Measurements from ENCODE around the gene TRERF1.
A peak's percentile ranks its signal among the peaks of the same experiment; 100 is the strongest.
"Not testable (repeated sequence)": the region's sequence is repeated elsewhere in the genome, so short reads cannot be mapped to it uniquely, and the experiment has no call there.

Gene TRERF1

GRCh38 chr6:42237857-42238256, 213.9 kb downstream of the TRERF1 start:
- no peak for DNase-seq

GRCh38 chr6:42236682-42237473, 214.8 kb downstream of the TRERF1 start:
- DNase-seq, result no peak

DNA sequence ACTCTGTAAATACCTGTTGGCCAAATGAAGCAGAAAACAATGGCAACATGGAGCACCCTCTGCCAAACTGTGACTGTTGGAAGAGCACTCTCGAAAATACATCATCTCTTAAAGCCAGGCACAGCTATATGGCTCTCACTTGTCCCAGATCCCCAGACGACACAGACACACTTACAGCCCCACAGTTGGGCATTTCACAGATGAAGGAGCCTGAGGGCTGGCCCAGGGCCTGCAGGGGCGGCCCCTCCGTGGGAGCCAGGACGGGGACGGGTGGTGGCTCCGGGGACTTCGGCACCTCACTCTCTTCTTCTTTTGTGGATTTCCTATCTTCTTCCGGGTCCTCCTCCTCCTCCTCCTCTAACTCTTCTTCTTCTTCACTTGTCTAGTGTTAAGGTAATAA, 215.7 kb downstream of the TRERF1 start:
- no peak for DNase-seq

- DNase-seq, result no peak
Observed at GRCh38 chr6:42232035-42232434, 219.7 kb downstream of the TRERF1 start.

DNA sequence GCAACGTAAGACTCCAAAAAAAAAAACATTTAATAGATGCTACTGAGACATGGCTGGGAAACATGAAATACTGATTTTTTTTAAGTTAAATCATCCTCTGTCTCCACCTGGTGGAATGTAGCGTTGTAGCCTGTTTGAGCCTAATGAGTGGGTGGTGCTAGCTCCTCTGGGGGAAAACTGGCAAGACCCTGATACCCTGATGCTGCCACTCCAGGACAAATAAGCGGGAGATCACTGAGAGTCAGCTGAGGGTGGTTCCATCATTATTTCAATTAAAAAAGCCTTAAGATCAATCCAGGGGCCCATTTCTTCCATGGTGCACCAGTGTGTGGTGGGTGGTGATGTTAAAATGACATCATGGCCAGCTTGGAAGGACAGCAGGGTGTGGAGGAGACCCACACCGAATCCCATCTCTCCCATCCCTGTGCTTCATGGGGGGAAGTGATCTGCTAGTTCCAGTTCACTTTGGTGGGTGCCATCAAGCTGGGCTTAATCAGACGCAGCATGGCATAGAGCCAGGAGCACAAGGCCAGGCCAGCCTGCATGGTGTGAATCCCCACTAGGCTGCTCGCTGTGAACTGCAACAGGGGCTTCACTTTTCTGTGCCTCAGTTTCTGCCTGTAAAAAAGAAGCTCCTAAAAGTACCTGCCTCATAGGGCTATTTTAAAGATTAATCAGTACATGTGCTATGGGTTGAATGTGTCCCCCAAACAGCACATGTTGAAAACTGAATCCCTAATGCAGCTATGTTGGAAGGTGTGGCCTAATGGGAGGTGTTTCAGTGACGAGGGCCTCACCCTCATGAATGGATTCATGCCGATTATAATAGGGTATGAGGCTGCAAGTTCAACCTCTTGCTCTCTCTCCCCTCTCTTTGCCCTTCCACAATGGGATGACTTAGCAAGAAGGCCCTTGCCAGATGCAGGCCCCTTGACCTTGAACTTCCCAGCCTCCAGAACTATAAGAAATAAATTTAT, 221.1 kb downstream of the TRERF1 start:
- no peak for DNase-seq

- DNase-seq, result no peak
Observed at GRCh38 chr6:42229506-42230119, 222.1 kb downstream of the TRERF1 start.

DNA sequence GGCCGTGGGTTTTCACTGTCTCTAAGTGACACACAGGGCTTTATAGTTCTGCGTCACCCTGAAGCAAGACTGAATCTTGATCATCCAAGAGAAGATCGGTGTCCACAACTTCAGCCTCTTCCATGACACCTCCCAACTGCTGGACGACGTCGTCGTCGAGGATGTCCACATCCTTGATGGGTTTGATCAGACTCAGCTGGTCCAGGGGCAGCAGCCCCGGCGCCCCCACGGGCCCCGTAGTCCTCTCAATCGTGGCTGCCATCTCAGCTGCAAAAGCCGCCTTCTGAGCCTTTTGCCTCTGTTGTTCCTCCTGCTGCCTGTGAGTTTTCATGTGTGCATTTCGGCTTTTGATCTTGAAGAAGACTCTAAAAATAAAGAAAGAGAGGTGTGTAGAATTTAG, 223.4 kb downstream of the TRERF1 start:
- no peak for DNase-seq

- no peak for DNase-seq
Observed at GRCh38 chr6:42227173-42227850, 224.4 kb downstream of the TRERF1 start.

DNA sequence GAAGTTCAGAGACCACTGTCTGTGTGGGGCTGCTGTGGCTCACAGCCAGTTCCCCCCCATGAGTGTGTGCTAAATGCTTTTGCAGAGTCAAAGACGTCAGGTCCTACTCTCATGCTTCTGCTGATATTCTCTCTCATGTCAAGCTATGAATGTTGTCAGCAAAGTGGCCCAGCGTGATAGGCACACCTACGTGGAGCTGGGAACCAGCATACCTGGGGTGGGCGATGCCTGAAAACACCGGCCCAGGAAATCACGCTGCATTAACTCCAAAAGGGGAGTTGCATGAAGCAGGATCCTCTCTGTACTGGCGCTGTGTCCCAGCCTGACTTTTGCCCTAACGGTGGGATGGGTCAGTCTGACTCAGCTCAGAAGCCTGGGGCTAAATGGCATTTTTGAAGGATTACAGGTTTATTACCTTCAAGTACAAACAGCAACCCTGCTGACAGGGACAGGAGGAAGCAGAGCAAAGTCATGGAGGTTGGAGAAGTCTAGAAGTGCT, 225.0 kb downstream of the TRERF1 start:
- DNase-seq, result no peak

DNA sequence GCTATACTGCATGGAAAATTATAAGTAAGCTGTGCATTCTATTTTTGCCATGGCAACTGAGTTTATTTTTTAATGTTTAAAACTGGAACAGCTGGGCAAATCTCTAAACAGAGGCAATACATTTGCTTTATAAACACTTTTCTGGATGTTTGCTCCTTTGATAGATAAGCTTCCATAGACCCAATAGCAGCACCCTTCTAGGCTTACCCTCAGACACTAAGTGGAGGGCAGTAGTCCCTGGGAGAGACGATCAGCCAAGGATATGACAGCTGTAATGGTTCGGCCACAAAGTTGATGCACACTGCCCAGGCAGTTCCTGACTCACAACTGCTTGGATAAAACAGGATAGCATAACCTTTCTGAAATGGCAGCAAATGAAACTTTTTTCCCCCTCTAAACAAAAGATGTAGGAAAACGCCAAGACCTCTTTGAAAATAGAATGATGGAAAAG, 225.5 kb downstream of the TRERF1 start:
- no peak for DNase-seq

GRCh38 chr6:42225419-42225818, 226.3 kb downstream of the TRERF1 start:
- no peak for DNase-seq

GRCh38 chr6:42225029-42225339, 226.7 kb downstream of the TRERF1 start:
- DNase-seq, result no peak

DNA sequence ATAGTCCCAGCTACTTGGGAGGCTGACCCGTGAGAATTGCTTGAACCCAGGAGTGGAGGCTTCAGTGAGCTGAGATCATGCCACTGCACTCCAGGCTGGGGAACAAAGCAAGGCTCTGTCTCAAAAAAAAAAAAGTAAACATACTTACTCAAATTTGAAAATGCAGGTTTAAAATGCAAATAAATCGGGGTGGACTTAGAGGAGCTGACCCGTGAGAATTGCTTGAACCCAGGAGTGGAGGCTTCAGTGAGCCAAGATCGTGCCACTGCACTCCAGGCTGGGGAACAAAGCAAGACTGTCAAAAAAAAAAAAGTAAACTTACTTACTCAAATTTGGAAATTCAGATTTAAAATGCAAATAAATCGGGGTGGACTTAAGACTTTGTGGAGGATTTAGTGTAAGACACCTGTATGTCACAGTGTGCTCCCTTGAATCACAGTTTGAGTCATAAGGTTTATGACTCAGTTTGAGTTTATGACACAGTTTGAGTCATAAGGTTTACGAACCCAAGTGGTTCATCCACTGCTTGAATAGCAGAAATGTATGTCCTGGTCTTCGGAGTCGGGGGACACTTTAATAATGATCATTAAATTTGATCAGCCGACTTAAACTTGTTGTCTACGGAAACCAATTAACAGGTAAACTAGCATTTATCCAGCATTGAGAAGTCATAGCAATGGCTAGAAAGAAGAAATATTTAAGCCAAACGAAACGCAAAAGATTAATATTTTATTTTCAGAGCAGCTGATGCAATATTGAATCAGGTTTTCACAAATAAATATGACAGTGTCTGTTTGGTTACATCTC, 227.3 kb downstream of the TRERF1 start:
- peak; percentile 13 for DNase-seq

DNA sequence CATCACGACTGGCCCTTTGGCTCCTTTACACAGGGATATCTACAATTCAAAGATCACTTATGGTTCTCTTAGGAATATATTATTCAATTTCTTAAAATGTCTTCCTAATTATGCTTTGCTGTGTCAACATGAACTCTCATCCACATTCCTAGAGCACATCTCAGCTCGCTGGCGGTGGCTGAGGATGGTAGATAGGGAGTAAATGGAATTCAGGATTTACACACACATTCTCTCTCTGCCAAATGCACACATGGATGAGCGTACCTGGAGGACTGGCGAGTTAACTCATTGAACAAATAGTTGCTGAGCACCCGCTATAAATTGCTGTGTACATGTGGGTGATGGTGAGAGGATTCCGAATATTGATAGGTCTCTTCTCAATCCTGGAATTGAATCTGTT, 229.3 kb downstream of the TRERF1 start:
- DNase-seq, result no peak

DNA sequence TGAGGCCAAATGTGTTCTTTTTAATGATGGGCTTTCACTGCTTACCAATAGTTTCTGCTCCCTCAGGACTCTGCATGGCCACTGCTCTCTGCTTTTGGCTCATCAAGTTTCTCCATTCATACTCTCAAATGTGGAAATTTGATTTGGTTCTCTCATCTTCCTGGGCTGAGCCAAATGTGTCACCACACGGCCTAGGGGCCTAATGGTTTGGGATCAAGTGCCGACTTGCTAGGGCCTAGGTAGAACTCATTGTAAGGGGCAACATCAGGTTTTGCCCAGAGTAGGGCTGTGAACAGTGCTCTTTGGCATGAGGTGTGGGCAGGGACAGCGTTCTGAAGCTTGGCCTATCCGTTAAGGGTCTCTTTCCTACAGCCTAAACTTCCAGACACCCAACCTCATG, 230.2 kb downstream of the TRERF1 start:
- no peak for DNase-seq

DNA sequence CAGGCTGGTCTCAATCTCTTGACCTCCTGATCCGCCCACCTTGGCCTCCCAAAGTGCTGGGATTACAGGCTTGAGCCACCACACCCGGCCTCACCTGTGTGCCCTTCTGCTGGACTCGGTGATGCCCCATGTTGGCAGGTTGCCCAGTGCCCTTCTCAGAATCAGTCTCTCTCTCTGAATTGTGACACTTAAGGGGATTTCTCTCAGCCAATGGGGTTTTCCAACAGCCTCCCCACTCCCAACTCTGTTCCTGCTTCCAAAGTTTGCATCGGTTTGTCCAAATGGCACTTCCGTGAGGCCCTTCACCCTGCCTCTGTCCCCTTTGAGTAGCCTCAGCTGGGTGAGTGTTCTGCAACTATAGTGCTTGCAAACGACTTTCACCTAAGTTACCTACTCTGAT, 230.9 kb downstream of the TRERF1 start:
- no peak for DNase-seq

DNA sequence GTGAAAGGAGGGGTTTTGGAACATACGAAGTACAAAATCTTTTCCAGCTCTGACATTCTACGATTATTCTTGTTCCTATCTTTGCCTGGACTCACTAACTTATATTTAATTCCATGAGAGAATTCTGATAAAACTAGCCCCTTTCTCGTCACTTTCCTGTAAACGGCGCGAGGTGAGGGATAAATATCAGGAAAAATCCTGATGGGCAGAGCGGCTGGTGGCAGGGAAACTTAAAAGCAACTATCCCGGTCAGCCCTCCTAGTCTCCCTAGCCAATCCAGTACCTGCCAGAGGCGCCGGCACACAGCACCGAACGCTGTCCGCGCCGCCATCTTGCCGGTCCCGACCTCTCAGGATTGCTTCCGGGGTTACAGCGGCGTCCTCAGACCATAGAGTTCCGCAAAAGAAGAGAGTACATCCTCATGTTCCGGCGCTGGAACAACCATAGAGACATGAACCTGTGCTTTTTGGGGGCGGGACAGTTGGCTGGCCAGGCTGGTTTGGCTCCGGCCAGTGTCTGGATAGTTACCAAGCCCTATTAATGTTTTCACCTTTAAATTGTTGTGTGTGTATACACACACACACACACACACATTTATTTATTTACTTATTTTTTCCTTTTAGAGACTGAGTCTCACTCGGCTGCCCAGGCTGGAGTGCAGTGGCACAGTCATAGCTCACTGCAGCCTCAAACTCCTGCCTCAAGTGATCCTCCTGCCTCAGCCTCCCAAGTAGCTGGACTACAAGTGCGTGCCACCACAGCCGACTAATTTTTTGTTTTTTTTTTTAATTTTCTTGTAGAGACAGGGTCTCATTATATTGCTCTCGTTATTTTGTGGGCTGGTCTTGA, 234.0 kb downstream of the TRERF1 start, which contains the start of gene MRPS10:
MRPS10 (minus strand) TSS at position 343 of the 849 bp plus-strand sequence; CDS start at position 331, 12 bp downstream.
- DNase-seq, result peak; percentile 91

GRCh38 chr6:42217157-42217518, 234.6 kb downstream of the TRERF1 start:
- no peak for DNase-seq

GRCh38 chr6:42216495-42216894, 235.2 kb downstream of the TRERF1 start:
- not testable (repeated sequence) for DNase-seq

- no peak for DNase-seq
Observed at GRCh38 chr6:42212442-42212841, 239.3 kb downstream of the TRERF1 start.

DNA sequence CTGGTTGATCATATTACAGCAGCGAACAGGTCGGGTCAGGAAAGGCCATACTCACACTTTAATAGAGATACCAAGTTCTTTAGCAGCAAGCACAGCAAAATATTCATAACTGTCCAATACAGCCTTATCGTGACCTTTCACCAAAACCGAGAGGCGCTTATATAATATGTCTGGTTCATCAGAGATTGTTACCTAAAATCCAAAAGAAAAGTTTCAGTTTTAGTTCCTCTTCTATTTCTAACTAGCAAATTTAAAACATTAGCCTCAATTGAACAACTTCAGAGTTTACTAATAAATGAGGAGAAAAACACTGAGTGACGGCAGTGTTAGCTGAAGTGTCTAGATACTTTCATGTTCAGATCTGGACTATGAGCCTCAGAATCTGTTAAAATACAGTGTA, 240.0 kb downstream of the TRERF1 start:
- DNase-seq, result no peak

Measured in activated naive CD4-positive, alpha-beta T cell treated with Interleukin-2 at 50 U/mL for 16 hours (primary cell).